ENCODE data around the gene GHR.

DNA sequence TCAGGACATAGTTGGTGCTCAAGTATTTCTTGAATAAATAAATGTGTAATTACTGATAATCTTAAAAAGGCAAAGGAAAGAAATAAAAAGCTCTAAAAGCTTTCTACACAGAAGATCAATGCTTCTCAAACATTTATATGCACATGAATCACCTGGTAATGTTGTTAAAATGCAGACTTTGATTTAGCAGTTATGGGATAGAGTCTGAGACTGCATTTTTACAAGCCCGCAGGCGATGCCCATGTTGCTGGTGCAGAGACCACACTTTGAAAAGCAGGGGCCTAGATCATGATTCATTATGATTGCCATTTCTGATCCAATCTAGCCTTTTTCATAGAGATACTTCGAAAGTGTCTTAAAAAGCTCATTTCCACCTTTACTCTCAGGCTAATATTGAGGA is 329.9 kb downstream of the GHR start:
- TF ChIP-seq CEBPB (IDR thresholded peaks at IDR 0.05) (no peak), EP300 (IDR thresholded peaks at IDR 0.05; ENCODE audit: borderline replicate concordance) (no peak), ZBTB7A (IDR thresholded peaks at IDR 0.05; ENCODE audit: low read depth) (no peak), MAX (IDR thresholded peaks at IDR 0.05) (no peak), TAF1 (IDR thresholded peaks at IDR 0.05; ENCODE audit: low read depth) (no peak), YY1 (IDR thresholded peaks at IDR 0.05; ENCODE audit: low read depth) (no peak), REST (IDR thresholded peaks at IDR 0.05; ENCODE audit: low read depth) (no peak), EGR1 (IDR thresholded peaks at IDR 0.05) (no peak), FOXM1 (IDR thresholded peaks at IDR 0.05; ENCODE audit: borderline replicate concordance, low read depth) (no peak), RAD21 (IDR thresholded peaks at IDR 0.05; ENCODE audit: low read depth) (no peak), TEAD4 (IDR thresholded peaks at IDR 0.05) (no peak), CREB1 (IDR thresholded peaks at IDR 0.05; ENCODE audit: low read depth) (no peak), TCF12 (IDR thresholded peaks at IDR 0.05; ENCODE audit: low read depth) (no peak)
- TF ChIP-seq, protein P1, sequence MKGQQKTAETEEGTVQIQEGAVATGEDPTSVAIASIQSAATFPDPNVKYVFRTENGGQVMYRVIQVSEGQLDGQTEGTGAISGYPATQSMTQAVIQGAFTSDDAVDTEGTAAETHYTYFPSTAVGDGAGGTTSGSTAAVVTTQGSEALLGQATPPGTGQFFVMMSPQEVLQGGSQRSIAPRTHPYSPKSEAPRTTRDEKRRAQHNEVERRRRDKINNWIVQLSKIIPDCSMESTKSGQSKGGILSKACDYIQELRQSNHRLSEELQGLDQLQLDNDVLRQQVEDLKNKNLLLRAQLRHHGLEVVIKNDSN (IDR thresholded peaks at IDR 0.05), result no peak
